PC-3 (cell line): ENCODE measurements around the gene DSCAM. TPM values are rescaled to one million over a fixed set of nuclear protein-coding genes. Genes with fewer than 3 reads are reported as not detected.

Experiments used
- ATAC-seq: fragments of 200-7000 bp; cut with Tn5 transposase; 2 replicates; pipeline ENCODE4 v1.9.1; 2020; ENCODE audit warnings: mild to moderate bottlenecking, moderate library complexity
- BruUV-seq: library from RNA; stranded (reverse); fragments of 400-500 nt; replicated peaks from 2 replicates; lab custom pipeline; 2021; lab: Mats Ljungman, UMichigan
- CTCF ChIA-PET: fragments of 300-600 bp; sonication (Branson Sonifier 250); formaldehyde crosslinking; loops from one replicate; lab custom pipeline; 2022; ENCODE audit warnings: antibody characterized with exemption; lab: Charles Lee
- POLR2A ChIA-PET: fragments of 300-600 bp; sonication (Branson Sonifier 250); formaldehyde crosslinking; loops from one replicate; lab custom pipeline; 2022; ENCODE audit warnings: antibody characterized with exemption; ENCODE audit not compliant: unreplicated experiment; lab: Charles Lee
- DNase-seq: peaks from one replicate; pipeline ENCODE4 v3.0.0-alpha.2; 2015
- H2AFZ ChIP-seq: fragments of 300-600 bp; sonication (generic); 2 replicates; pipeline ENCODE4 v1.6.0; 2016; ENCODE audit warnings: antibody characterized with exemption, low read length
- H3F3A ChIP-seq: fragments of 300-600 bp; sonication (generic); one replicate; pipeline ENCODE4 v1.6.0; 2017; ENCODE audit warnings: antibody characterized with exemption, low read length, control low read depth, mild to moderate bottlenecking; ENCODE audit not compliant: unreplicated experiment
- H3K27ac ChIP-seq: fragments of 300-600 bp; sonication (generic); 2 replicates; pipeline ENCODE4 v1.5.1; 2016; ENCODE audit warnings: mild to moderate bottlenecking, low read length
- H3K27me3 ChIP-seq: fragments of 300-600 bp; sonication (generic); 2 replicates; pipeline ENCODE4 v1.6.1; 2016; ENCODE audit warnings: low read length, mixed read lengths
- H3K36me3 ChIP-seq: fragments of 300-600 bp; sonication (generic); 2 replicates; pipeline ENCODE4 v1.6.1; 2016; ENCODE audit warnings: low read depth, mixed run types, low read length, mixed read lengths
- H3K4me1 ChIP-seq: fragments of 300-600 bp; sonication (generic); 2 replicates; pipeline ENCODE4 v1.5.1; 2016; ENCODE audit warnings: low read length; ENCODE audit not compliant: insufficient read depth
- H3K4me2 ChIP-seq: fragments of 300-600 bp; sonication (generic); 2 replicates; pipeline ENCODE4 v1.6.0; 2016; ENCODE audit warnings: low read length
- H3K4me3 ChIP-seq: fragments of 300-600 bp; sonication (generic); 2 replicates; pipeline ENCODE4 v1.5.1; 2016; ENCODE audit warnings: mild to moderate bottlenecking, low read length, mixed read lengths
- H3K79me2 ChIP-seq: fragments of 300-600 bp; sonication (generic); 2 replicates; pipeline ENCODE4 v1.6.1; 2017; ENCODE audit warnings: low read length, mixed read lengths
- H3K9ac ChIP-seq: fragments of 300-600 bp; sonication (generic); 2 replicates; pipeline ENCODE4 v1.6.0; 2016; ENCODE audit warnings: mild to moderate bottlenecking, low read length
- H3K9me2 ChIP-seq: fragments of 300-600 bp; sonication (generic); replicated peaks from 2 replicates; pipeline ENCODE4 v1.6.1; 2016; ENCODE audit warnings: mixed run types, low read length, mixed read lengths
- H3K9me3 ChIP-seq: fragments of 300-600 bp; sonication (generic); 2 replicates; pipeline ENCODE4 v1.6.1; 2016; ENCODE audit warnings: low read length, mixed read lengths
- H4K20me1 ChIP-seq: fragments of 300-600 bp; sonication (generic); 2 replicates; pipeline ENCODE4 v1.6.1; 2016; ENCODE audit warnings: low read length, mixed read lengths
- CTCF ChIP-seq: fragments of 300-600 bp; sonication (generic); conservative IDR thresholded peaks from 2 replicates; pipeline ENCODE4 v1.5.1; 2017; ENCODE audit warnings: antibody characterized with exemption, low read depth, mild to moderate bottlenecking, low read length
- EZH2 ChIP-seq: fragments of 300-600 bp; sonication (generic); IDR thresholded peaks from one replicate; pipeline ENCODE4 v1.6.1; 2017; ENCODE audit warnings: antibody characterized with exemption, mild to moderate bottlenecking, low read length; ENCODE audit not compliant: unreplicated experiment
- EZH2phosphoT487 ChIP-seq: fragments of 300-600 bp; sonication (generic); IDR thresholded peaks from 2 replicates; pipeline ENCODE4 v1.6.1; 2018; ENCODE audit warnings: mild to moderate bottlenecking, antibody characterized with exemption, low read length, borderline replicate concordance
- intact Hi-C: fragments of 100-400 bp; cut with micrococcal nuclease; formaldehyde crosslinking; loops from 2 replicates; pipeline ENCODE4 v1.9.0; 2023
- total RNA-seq: library from RNA; depleted of rRNA; stranded (reverse); fragments of >200 nt; gene quantifications from 2 replicates; pipeline ENCODE4 v1.2.3, GENCODE V29; 2014

DSCAM gene
- total RNA-seq, 1 experiment from 2014 or later, result not detected

- Histone ChIP-seq H3K79me2 (no peaks in the 10 kb centered on the region), H4K20me1 (no peaks in the 10 kb centered on the region), H3K9ac (no peak overlapping the region), H3K4me3 (no peak overlapping the region), H2AFZ (no peak overlapping the region), H3K4me2 (no peak overlapping the region), H3K36me3 (no peaks in the 10 kb centered on the region), H3F3A (no peaks in the 10 kb centered on the region), H3K9me2 (no peaks in the 10 kb centered on the region), H3K27ac (no peak overlapping the region), H3K9me3 (peaks cover 14% of the 10 kb centered on the region), H3K4me1 (no peaks in the 10 kb centered on the region), H3K27me3 (no peaks in the 10 kb centered on the region)
- no TSS peak for BruUV-seq
- POLR2A ChIA-PET, result no interaction called here
- TF ChIP-seq EZH2 (no peak), EZH2phosphoT487 (no peak), CTCF (no peak)
- CTCF ChIA-PET, result no interaction called here
- ATAC-seq, result no peak
- intact Hi-C loops, result no loop called here
- DNase-seq, result no peak
These were observed 604.2 kb downstream of the DSCAM start for GRCh38 chr21:40242586-40243265.

- intact Hi-C loops, result no loop called here
- Histone ChIP-seq H4K20me1 (no peaks in the 10 kb centered on the region), H3K27me3 (no peaks in the 10 kb centered on the region), H3K4me3 (no peak overlapping the region), H3F3A (no peaks in the 10 kb centered on the region), H3K79me2 (no peaks in the 10 kb centered on the region), H3K36me3 (no peaks in the 10 kb centered on the region), H3K9me2 (no peaks in the 10 kb centered on the region), H3K9ac (no peak overlapping the region), H3K9me3 (peaks cover 42% of the 10 kb centered on the region), H3K27ac (no peak overlapping the region), H3K4me1 (no peaks in the 10 kb centered on the region), H3K4me2 (no peak overlapping the region), H2AFZ (no peak overlapping the region)
- ChIA-PET POLR2A (no interaction called here), CTCF (no interaction called here)
- TF ChIP-seq EZH2 (no peak), EZH2phosphoT487 (no peak), CTCF (no peak)
- ATAC-seq (no peak), DNase-seq (no peak)
- no TSS peak for BruUV-seq
These were observed 611.4 kb downstream of the DSCAM start for GRCh38 chr21:40235528-40235927.

GRCh38 chr21:40231979-40232378 is 615.0 kb downstream of the DSCAM start:
- intact Hi-C loops, result no loop called here

More at GRCh38 chr21:40231979-40232378, 615.0 kb downstream of the DSCAM start:
- Histone ChIP-seq H3K9ac (no peak overlapping the region), H3K36me3 (no peaks in the 10 kb centered on the region), H2AFZ (no peak overlapping the region), H3K9me2 (no peaks in the 10 kb centered on the region), H3K27ac (no peak overlapping the region), H3K27me3 (no peaks in the 10 kb centered on the region), H3K79me2 (no peaks in the 10 kb centered on the region), H3K4me1 (no peaks in the 10 kb centered on the region), H3F3A (no peaks in the 10 kb centered on the region), H3K4me3 (no peak overlapping the region), H4K20me1 (no peaks in the 10 kb centered on the region), H3K9me3 (peaks cover 50% of the 10 kb centered on the region), H3K4me2 (no peak overlapping the region)
- ATAC-seq (no peak), DNase-seq (no peak)
- ChIA-PET CTCF (no interaction called here), POLR2A (no interaction called here)
- BruUV-seq, result no TSS peak
- TF ChIP-seq EZH2phosphoT487 (no peak), EZH2 (no peak), CTCF (no peak)
